Activated CD4-positive, alpha-beta T cell treated with anti-CD3 and anti-CD28 coated beads, Interleukin-2, Interleukin-4, amounts not matched to agents 100 ng/mL and 50 ng/mL, durations not matched to agents 16 hours and 8 hours (primary cell): ENCODE measurements around the gene ZSCAN4.

ENCODE experiments used
- DNase-seq: peaks from one replicate; pipeline ENCODE4 v3.0.0-alpha.2; 2020; ENCODE audit warnings: low spot score

ZSCAN4 gene, protein sequence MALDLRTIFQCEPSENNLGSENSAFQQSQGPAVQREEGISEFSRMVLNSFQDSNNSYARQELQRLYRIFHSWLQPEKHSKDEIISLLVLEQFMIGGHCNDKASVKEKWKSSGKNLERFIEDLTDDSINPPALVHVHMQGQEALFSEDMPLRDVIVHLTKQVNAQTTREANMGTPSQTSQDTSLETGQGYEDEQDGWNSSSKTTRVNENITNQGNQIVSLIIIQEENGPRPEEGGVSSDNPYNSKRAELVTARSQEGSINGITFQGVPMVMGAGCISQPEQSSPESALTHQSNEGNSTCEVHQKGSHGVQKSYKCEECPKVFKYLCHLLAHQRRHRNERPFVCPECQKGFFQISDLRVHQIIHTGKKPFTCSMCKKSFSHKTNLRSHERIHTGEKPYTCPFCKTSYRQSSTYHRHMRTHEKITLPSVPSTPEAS

DNA sequence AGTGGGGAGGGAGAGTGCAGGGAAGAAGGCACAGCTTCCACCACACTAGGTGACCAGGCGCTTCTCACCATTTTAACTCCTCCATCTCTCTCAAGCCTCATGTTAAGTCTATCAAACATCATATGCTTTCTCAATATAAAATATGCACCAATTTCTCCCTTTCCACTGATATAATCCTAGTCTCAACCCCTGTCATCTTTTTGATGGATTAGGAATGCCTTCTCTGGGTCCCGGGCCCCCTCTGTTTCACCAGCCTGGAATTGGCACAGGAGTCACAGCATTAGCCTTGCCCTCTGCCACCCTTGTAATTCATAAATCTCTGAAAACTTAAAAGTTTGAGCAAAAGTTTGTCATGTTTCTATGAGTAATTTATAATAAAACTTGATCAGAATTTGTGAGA lies at the start of gene ZSCAN4:
Gene ZSCAN4, plus strand, starts transcription at position 301 of the 400 bp plus-strand sequence. CDS start 7,211 bp downstream, outside the sequence.
- no peak for DNase-seq

DNA sequence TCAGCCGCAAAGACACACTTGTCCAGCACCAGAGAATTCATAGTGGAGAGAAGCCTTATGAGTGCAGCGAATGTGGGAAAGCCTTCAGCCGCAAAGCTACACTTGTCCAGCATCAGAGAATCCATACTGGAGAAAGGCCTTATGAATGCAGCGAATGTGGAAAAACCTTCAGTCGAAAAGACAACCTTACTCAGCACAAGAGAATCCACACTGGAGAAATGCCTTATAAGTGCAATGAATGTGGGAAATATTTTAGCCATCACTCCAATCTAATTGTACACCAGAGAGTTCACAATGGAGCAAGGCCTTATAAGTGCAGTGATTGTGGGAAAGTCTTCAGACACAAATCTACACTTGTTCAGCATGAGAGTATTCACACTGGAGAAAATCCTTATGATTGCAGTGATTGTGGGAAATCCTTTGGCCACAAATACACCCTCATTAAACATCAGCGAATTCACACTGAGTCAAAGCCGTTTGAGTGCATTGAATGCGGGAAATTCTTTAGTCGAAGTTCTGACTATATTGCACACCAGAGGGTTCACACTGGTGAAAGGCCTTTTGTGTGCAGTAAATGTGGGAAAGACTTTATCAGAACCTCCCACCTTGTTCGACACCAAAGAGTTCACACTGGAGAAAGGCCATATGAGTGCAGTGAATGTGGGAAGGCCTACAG lies 47.9 kb upstream of the ZSCAN4 start:
- no peak for DNase-seq

DNA sequence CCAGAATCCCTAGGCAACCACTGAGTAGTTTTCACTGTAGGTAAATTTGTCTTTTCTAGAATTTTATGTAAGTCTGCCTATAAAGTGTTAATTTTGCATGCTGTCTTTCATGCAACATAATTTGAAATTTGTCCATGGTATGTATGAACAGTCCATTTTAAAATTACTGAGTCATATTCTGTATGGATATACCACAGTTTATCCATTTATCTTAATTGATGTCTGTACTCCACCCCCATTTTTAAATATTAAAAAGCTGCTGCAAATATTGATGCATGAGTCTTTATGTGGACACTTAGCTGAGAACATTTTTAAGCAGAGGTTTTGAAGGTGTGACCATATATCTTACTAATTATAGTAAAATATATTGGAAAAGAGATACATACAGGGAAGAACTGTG lies 45.6 kb upstream of the ZSCAN4 start:
- no peak for DNase-seq

DNA sequence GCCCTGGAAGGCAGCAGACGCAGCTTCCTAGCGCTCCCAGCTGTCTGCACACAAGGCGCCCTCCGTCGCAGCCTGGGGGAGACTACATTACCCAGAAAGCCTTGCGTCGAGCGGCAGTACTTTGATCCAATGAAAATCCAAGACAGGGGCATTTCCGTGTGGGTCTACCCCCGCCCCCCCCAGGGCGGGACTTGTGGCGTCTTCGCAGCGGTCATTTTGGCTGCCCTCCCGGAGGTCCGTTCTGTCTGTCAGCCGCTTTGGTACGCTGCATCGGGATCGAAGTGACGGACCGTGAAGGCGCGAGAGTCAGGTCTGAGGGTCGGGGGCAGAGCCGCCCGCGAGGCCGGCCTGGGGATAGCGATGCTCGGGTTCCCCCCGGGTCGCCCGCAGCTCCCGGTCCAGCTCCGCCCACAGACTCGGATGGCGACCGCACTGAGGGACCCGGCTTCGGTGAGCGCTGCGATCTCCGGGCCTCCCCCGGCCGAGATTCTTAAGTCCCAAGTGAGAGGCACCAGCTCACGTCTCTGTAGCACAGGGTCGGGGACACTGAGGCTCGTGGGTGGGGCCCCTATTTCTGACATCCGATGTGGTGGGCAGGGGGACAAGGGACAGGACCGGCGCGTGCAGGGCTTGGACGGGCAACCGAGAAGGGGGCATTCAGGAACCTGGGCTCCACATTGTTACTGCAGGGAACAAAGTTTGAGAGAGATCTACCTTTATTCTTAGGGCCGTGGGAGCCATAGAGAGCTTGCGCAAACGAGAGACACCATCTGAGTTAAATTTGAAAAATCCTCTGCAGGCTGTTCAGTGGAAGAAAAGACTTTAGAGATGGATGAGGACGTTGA lies 35.5 kb upstream of the ZSCAN4 start, which contains the start of gene ZNF211:
Gene ZNF211, plus strand, starts transcription at position 182 of the 845 bp plus-strand sequence. Its CDS starts 179 bp downstream, at position 361.
- peak; percentile 91 for DNase-seq

DNA sequence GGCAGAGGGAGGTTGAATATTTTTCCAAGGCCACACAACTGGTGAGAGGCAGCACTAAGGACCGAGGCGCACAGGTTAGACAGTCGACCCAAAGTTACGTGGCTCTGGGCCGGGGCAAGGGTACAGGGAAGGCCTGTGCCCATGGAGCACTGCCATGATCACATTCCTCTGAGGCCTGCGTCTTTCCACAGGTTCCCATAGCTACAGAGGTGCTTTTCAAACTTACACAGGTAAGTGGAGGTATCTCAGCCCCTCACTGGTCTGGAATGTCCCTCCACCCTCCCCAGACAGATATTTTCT lies 35.0 kb upstream of the ZSCAN4 start:
- no peak for DNase-seq

DNA sequence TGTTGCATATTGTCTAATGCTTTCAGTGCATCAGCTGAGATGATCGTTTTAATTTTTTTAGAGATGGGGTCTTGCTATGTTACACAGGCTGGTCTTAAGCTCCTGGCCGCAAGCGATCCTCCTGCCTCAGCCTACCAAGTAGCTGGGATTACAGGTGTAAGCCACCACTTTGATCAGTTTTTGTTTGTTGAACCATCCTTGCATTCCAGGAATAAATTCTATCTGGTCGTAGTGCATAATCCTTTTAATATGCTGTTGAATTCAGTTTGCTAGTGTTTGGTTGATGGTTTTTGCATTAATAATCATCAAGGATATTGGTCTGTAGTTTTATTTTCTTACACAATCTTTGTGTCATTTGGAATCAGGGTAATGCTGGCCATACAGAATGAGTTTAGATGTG lies 31.4 kb upstream of the ZSCAN4 start:
- DNase-seq, result no peak

DNA sequence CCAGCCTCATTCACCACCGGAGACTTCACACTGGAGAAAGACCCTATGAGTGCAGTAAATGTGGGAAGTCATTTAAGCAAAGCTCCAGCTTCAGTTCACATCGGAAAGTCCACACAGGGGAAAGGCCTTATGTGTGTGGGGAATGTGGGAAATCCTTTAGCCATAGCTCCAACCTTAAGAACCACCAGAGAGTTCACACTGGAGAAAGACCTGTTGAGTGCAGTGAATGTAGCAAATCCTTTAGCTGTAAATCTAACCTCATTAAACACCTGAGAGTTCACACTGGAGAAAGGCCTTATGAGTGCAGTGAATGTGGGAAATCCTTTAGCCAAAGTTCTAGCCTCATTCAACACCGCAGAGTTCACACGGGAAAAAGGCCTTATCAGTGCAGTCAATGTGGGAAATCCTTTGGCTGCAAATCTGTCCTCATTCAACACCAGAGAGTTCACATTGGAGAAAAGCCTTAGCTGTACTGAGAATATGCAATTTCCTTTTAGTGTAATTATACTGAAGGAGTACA lies 27.0 kb upstream of the ZSCAN4 start:
- DNase-seq, result no peak

DNA sequence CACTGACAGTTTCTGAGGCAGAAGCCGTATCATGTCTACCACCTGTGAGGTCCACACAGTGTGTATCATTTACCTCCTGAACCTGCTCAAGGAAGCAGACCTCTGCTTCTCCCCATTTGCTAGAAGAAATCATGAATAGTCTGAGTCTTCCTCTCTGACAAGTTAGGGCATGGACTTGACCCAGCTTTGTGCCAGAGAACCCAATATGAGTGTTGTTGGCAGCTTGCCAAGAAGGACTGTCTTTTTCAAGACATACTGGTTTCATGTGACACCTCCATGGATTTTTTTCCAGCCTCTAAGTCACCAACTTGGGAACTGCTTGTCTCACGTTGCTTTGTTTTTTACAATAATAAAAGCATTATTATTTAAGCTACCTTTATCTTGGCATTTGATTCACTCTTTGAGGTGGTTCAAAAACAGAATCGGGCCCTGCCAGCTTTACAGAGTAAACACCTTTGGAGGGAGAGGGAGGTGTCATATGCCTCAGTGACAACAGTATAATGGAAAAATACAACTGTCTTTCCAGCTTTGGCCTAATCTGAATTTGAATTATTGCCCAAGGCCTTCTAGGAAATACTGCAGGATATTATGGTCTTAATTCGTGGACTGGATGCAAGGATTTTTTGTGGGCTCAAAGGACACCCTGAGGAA lies 26.2 kb upstream of the ZSCAN4 start:
- no peak for DNase-seq

DNA sequence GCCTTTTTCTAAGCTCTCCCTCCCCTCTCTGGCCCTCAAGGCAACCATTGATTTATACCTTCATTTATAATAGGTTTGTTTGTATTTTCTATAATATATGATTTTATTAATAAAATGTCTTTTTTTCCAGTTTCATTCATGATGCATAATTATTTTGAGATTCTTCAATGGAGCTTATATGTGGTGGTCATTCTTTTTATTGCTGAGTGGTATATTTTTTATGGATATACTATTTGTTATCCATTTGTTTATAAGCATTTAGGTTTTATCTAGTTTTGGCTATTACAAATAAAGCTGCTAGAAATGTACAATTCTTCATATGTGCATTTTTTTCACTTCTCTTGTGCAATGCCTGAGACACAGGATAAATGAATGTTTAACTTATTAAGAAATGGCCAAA lies 25.0 kb upstream of the ZSCAN4 start:
- DNase-seq, result no peak

DNA sequence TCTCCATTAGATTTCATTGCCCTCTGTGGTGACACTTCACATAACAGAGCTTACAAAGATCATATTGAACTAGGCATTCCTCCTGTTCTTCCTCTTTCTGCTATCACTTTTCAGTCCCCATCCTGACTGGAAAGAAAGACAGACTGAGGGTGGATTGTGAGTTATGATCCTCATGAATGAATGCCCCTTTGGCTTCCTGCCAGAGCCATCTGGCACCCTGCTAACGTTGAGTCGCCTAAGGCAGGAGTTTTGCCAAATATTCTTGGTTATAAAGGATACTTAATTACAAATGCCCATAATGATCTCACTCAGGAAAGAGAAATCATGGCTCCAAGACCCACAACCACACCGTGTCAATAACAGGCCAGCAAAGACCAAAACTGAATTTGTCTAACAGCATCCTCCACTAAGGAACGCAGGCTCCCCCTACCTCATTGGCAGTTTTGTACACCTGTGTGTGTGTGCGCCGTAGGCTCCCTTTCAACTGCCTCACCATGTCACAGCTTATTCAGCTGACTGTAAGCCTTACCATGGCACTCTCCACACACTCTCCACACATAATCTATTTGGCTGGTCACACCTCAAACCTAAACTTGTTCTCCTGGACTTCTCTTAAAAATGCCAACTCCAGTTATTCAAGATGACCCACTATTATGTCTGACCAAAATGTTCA lies 20.3 kb upstream of the ZSCAN4 start:
- DNase-seq, result no peak

DNA sequence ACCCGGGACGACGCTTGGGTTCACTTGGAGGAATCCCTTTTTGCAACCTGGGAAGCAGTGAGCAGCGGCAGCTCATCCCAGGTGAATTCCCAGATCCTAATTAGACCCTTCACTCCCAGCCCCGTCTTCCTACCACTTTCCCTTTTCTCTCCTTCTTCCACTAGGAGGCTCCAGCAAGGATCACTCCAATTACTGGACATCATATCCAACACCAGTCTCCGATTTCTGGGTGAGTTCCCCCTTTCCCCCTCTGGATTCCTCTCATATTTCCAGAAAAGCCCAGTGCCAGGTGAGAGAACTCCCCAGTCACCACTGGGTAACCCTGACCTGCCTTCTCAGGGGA lies 17.1 kb upstream of the ZSCAN4 start:
- no peak for DNase-seq

DNA sequence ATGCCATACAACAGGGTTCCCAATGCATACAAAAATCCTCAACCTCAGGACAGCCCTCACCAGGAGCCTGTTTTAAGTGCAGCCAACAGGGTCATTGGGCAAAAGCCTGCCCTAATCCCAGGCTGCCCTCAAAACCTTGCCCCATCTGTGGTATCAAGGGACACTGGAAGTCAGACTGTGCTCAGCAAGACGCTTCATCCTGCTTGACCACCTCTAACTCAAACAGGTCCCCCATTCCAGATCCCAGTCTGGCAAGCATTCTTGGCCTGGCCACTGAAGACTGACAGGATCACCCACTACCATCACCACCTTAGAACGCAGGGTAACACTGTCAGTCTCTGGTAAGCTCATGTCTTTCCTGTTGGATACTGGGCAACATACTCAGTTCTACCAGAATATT lies 15.0 kb upstream of the ZSCAN4 start:
- DNase-seq, result no peak

DNA sequence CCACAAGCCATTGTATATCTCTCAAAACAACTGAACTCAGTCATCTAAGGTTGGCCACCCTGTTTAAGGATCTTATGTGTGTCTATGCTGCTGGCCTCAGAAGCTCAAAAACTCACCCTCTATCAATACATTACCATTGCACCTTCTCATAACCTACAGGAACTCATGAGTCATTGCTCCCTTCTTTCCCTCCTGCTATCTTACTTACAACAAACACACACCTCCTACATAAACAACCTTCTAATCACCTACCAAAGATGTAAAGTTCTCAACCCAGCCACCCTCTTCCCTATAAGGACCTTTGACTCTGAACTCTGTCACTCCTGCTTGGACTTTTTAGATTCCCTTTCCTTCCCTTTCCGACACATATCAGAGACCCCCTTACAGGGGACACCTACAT lies 13.3 kb upstream of the ZSCAN4 start:
- no peak for DNase-seq

DNA sequence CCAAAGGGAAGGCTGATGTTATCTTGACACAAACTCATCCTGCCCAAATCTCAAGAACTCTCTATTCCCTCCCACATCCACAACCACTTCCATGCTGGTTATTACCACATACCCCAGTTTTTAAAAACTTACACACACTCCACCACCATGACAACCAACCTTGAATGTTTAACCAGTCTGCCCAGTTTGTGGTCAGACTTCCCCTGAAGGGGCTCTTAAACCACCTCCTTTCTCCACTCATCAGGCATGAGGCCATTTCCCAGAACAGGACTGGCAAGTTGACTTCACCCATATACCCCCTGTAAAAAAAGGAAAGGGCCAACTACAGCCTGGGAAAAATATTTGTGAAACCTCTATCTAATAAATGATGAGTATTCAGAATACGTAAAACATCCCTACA lies 12.4 kb upstream of the ZSCAN4 start:
- no peak for DNase-seq

DNA sequence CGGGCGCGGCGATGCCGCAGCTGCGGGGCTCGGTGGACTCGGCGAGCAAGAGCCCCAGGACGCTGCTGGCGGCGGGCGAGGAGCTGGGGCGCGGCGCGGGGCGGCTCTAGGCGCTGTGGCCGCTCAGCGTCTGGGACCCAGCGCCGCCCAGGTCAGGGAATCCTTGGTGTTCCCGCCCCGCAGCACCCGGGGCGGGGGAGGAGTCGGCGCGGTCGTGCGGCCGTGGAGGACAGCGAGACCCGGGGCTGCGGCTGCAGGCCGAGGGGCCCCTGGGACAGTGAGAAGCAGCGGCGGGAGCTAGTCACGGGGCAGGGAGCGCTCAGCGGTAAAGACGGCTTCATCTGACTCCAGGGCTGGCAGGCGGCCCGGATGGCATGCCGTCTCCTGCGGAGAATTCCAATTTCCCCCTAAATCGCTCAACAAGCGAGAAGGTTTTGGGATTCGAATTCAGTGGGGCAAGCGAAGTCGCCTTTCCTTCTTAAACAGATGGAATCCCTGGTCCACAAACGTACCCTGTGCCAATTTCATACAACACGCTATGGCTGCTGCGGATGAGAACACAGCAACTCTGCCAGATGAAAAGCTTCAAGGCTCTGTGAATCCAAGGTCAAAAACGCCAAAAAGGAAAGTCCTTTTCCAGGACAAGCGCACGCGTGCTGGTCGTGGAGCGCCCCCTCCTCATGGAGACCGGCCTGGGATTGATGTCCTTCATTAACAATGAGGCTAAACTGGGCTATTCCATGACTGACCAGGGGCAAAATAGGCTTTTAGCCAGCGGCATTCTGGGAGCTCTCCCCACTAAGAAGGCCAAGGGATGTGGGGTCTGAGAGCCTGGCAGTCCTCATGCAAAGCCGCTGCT lies 4.2 kb upstream of the ZSCAN4 start:
- no peak for DNase-seq

DNA sequence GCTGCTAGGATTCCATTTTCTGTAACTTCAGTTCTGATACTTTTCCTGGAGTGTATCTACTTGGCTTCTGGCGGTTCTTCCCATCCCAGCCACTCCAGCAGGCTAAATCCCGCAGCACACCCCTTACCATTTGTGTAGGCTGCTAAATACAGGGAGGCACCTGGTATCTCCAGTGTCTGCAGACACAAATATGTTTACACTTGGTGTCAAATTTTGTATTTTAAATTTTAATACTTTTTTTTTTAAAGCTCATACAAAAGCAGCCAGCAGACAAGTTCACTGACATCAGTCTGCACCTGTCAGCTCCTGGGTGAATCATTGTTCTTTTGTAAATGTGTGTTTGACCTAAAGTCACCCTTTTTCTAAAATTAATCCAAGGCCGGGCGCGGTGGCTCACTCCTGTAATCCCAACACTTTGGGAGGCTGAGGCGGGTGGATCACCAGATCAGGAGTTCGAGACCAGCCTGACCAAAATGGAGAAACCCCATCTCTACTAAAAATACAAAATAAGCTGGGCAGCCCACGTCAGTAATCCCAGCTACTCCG lies 3.4 kb upstream of the ZSCAN4 start:
- no peak for DNase-seq

DNA sequence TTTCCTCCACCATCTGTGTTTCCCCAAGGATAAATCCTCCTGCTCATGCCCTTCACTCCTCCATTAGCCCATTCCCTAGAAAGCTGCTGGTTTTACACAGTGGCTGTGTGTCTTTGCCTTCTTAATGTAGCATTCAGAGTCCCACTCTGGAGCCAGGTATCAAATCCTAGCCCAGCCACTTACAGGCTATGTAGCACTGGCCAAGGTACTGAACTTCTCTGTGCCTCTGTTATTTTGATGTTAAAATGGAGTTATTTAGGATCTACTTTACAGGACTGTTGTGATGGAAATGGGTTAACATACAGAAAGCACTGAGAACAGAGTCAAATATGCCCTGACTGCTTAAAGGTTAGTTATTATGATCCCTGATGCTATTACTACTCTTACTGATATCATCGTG lies 1.5 kb upstream of the ZSCAN4 start:
- no peak for DNase-seq

DNA sequence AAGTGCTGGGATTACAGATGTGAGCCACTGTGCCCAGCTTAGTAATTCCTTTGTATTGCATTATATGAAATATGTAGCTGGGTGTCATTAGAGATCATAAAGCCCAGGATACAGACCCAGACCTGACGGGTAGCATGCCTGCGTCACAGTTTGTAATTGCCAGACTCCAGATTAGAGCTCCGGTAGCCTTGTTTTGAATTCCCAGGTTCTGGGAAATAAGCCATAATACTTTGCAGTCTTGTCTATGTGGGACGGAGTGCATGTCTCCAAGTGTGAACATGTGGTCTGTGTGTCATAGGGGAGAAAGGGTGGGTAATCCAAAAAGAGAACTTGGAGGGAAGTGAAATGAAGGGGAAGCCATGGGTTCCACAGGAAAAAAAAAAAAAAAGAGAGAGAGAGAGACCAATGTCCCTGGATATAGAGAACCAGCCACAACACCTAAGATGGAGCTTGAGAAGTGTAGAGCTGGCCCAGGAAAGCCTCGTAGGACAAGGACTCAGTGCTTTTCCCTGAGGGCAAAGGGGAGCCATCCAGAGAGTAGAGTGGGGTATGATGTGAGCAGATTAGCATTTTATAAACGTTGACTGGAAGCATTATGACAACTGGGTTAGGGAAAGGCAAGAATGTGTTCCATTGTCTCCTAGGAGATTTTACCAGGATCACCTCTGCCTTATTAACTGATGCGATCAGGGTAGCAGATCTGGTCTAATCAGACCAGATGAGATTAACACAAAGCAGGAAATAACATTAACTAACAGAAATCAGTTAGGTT lies 2.6 kb downstream of the ZSCAN4 start:
- DNase-seq, result no peak

DNA sequence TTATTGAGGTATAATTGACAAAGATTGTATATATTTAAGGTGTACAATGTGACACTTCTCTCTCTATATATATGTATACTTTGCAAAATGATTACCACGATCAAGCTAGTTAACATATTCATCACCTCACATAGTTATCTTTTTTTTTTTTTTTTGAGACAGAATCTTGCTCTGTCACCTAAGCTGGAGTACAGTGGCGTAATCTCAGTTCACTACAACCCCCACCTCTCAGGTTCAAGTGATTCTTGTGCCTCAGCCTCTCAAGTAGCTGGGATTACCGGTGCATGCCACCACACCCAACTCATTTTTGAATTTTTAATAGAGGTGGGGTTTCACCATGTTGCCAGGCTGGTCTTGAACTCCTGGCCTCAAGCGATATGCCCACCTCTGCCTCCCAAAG lies 3.7 kb downstream of the ZSCAN4 start:
- DNase-seq, result no peak

DNA sequence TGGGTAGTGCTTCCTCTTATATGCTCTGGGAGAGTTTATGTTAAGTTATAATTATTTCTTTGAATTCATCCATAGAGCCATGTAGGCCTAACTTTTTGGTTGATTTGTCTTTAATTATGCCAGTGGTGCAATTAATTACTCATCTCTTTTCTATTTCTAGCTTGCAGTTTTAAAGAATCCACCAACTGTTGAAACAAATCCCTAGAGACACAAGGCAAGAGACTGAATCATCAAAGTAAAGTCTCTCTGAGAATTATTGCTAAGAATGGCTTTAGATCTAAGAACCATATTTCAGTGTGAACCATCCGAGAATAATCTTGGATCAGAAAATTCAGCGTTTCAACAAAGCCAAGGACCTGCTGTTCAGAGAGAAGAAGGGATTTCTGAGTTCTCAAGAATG lies 7.1 kb downstream of the ZSCAN4 start:
- no peak for DNase-seq
